B cell (primary cell): ENCODE results near the gene ADK.

Source experiments
- EZH2 ChIP-seq: IDR thresholded peaks from 2 replicates; pipeline ENCODE4 v1.6.1; 2012; ENCODE audit warnings: borderline replicate concordance, low read depth, mild to moderate bottlenecking, moderate library complexity, low read length; ENCODE audit not compliant: insufficient read depth, poor library complexity, severe bottlenecking
- TF ChIP-seq, protein P1 (sequence below): fragments of 200-600 bp; IDR thresholded peaks from one replicate; pipeline ENCODE4 v1.8.0; 2022; ENCODE audit warnings: antibody characterized with exemption, mild to moderate bottlenecking

DNA sequence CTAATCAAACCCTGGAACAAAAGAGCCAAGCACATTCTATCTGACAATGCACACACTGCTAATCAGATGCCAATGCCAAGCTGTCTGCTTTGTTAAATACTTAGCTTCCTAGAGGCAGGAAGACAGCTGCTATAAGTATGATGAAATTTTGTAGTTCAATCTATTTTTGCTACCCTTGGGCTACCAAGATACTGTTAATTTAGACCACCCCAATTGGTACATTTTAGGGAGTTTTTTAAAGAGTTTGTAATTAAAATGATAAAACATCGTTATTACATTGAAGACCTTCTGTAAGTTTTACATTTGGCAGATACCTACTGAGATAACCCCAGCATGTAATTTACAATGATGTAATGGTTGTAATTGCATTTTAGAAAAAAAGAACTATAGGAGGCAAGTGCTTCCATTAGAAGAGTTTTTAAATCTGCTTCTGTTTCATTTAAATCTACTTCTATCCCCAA is 268.5 kb downstream of the ADK start:
- no peak for TF ChIP-seq EZH2
- TF ChIP-seq, protein P1, sequence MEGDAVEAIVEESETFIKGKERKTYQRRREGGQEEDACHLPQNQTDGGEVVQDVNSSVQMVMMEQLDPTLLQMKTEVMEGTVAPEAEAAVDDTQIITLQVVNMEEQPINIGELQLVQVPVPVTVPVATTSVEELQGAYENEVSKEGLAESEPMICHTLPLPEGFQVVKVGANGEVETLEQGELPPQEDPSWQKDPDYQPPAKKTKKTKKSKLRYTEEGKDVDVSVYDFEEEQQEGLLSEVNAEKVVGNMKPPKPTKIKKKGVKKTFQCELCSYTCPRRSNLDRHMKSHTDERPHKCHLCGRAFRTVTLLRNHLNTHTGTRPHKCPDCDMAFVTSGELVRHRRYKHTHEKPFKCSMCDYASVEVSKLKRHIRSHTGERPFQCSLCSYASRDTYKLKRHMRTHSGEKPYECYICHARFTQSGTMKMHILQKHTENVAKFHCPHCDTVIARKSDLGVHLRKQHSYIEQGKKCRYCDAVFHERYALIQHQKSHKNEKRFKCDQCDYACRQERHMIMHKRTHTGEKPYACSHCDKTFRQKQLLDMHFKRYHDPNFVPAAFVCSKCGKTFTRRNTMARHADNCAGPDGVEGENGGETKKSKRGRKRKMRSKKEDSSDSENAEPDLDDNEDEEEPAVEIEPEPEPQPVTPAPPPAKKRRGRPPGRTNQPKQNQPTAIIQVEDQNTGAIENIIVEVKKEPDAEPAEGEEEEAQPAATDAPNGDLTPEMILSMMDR: no peak
